Measurements from ENCODE around the gene CACNA1C.

Gene CACNA1C

DNA sequence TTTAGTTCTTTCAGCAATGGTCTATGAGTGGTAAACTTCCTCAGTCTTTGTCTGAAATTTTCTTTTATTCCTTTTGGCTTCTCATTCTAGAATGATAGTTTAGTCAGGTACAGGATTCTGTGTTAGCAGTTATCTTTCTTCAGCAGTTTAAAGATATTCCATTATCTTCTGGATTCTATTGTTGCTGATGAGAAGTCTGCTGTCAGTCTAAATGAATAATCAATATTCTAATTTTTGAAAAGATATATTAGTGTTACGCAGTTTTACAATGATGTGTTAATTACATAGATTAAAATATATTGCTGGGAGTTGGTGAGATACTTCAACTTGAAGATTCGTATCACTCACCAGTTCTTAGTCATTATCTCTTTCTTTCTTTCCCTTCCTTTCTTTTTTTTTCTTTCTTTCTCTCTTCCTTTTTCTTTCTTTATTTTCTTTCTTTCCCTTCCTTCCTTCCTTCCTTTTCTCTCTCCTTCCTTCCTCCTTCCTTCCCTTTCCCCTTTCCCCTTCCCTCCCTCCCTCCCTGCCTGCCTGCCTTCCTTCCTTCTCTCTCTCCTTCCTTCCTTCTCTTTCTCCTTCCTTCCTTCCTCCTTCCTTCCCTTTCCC lies 17.8 kb downstream of the CACNA1C start:
- no peak overlapping the region for H3K4me3 ChIP-seq (replicated peaks in 1 of 2; ENCODE audit: low read depth in 2 of 2, low read length in 2 of 2)
- no peak for DNase-seq (ENCODE audit: low read depth in 2 of 2)
- TF ChIP-seq CTCF (IDR thresholded peaks at IDR 0.05; ENCODE audit: low read depth, low read length): no peak

DNA sequence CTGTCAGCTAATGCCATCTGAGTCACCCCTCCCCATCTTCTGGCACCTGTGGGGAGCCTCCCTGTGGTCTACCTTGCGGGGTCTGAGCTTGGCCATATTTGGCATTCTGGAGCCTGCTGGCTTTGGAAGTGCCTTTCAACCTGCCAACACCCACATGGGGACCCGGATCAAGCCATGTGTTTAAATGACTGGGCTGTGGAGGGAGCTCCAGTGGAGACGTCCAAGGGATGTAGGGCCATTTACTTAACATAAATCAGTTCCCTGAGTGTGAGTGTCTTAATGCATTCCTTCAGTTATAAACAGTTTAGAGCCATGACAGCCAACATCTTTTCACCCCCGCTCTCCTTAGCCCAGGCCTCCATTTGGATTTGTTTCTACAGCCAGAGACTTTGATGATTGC lies 22.0 kb downstream of the CACNA1C start:
- H3K4me3 ChIP-seq (replicated peaks in 1 of 2; ENCODE audit: low read depth in 2 of 2, low read length in 2 of 2): no peak overlapping the region
- no peak for DNase-seq (ENCODE audit: low read depth in 2 of 2)
- no peak for TF ChIP-seq CTCF (IDR thresholded peaks at IDR 0.05; ENCODE audit: low read depth, low read length)

DNA sequence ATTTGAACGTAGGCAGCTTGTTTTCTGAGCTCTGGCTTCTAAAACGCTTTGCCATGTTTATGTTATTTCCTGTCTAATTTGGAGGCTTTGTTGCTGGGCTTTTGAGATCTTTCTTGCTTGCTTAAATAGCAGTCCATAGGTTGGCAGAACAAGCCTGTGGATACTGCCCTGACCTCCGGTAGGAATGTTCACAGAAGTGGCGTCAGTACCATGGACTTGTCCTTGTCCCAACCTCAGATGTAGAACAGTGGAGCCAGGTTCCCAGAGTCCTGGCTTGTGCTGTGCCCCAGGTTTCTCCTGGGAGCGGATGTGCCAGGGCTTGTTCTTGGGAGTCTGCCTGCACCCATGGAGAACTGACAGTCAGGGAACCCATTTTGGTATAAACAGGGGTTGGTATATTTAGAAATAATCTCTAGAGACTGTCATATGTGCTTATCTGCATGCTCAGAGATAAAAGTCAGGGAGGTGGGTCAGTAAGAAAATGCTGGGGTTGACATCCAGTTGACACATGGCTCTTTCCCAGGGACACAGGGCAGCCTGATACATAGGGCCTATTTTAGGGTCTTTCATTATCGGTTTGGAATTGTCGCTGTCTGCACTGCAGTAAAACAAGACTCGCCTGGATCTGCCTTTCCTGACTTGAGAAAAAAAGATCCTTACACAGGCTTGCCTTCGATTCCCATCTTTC lies 22.9 kb downstream of the CACNA1C start:
- TF ChIP-seq CTCF (IDR thresholded peaks at IDR 0.05; ENCODE audit: low read depth, low read length): no peak
- H3K4me3 ChIP-seq (replicated peaks in 1 of 2; ENCODE audit: low read depth in 2 of 2, low read length in 2 of 2): no peak overlapping the region
- DNase-seq (ENCODE audit: low read depth in 2 of 2): no peak

GRCh38 chr12:2076196-2076570 lies 23.4 kb downstream of the CACNA1C start:
- no peak overlapping the region for H3K4me3 ChIP-seq (replicated peaks in 1 of 2; ENCODE audit: low read depth in 2 of 2, low read length in 2 of 2)
- peak; percentile 39 to 67 for DNase-seq (ENCODE audit: low read depth in 2 of 2)
- TF ChIP-seq CTCF (IDR thresholded peaks at IDR 0.05; ENCODE audit: low read depth, low read length): no peak

DNA sequence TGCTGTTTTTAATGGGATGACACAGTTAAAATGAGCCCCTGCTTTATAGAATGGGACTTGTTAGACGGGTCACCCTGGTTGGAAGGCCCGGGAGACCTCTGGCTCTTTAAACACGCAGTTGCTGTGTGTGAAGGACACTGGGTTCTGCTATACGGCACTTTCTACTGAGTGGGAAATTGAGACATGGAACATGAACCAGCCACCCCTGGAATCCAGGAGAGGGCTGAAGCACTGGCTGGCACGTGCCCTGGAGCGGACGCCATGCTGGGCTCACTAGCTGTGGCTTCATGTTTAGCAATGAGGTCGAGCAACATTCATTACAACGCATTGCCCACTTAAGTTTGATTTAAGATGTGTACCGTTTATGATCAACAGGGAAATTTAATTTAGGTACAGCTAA lies 23.9 kb downstream of the CACNA1C start:
- no peak for TF ChIP-seq CTCF (IDR thresholded peaks at IDR 0.05; ENCODE audit: low read depth, low read length)
- DNase-seq (ENCODE audit: low read depth in 2 of 2): no peak
- no peak overlapping the region for H3K4me3 ChIP-seq (replicated peaks in 1 of 2; ENCODE audit: low read depth in 2 of 2, low read length in 2 of 2)

GRCh38 chr12:2080604-2081003 lies 27.8 kb downstream of the CACNA1C start:
- TF ChIP-seq CTCF (IDR thresholded peaks at IDR 0.05; ENCODE audit: low read depth, low read length): no peak
- H3K4me3 ChIP-seq (replicated peaks in 1 of 2; ENCODE audit: low read depth in 2 of 2, low read length in 2 of 2): no peak overlapping the region
- DNase-seq (ENCODE audit: low read depth in 2 of 2): no peak

DNA sequence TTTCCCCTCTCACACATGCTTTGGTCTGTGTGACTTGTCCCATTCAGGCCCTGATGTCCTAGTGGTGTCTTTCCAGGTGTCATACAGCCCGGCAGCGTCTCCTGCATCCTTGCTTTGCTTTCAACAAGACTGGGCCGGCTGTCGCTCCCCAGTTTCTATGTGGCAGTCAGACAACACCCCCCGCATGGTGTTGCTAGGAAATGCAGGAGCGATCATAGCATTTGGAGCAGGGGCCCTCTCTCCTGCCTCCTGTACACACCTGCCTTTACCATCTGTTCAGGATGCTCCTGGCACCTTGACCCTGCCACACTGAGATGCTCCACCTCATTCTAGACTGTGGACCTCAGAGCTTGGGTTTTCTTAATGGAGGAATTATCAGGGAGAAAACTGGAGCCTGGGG lies 29.5 kb downstream of the CACNA1C start:
- H3K4me3 ChIP-seq (replicated peaks in 1 of 2; ENCODE audit: low read depth in 2 of 2, low read length in 2 of 2): no peak overlapping the region
- no peak for TF ChIP-seq CTCF (IDR thresholded peaks at IDR 0.05; ENCODE audit: low read depth, low read length)
- DNase-seq (ENCODE audit: low read depth in 2 of 2): no peak
